CD14-positive monocyte (primary cell): ENCODE measurements around the gene CSRP1. TPM values are rescaled to one million over a fixed set of nuclear protein-coding genes. Genes with fewer than 3 reads are reported as not detected.

Experiments used
- DNase-seq, 3 donors: peaks; one replicate each; pipeline ENCODE4 v3.0.0-alpha.2; 2011 to 2022
- H2AFZ ChIP-seq: 2 replicates; pipeline ENCODE4 v1.6.0; 2012; ENCODE audit warnings: mild to moderate bottlenecking, low read depth, low read length, inconsistent platforms; ENCODE audit not compliant: insufficient read depth, poor library complexity, severe bottlenecking
- H3K27ac ChIP-seq, 2 donors: 1 replicate in 1 of 2; 2 replicates in 1 of 2; pipeline ENCODE4 v1.5.1; 2012 to 2013; ENCODE audit warnings: low read length in 2 of 2, control low read depth in 1 of 2, inconsistent platforms in 1 of 2, low read depth in 1 of 2, mild to moderate bottlenecking in 1 of 2
- H3K27me3 ChIP-seq, 2 donors: one replicate each; pipeline versions ENCODE4 v1.6.0 to v1.6.1; 2011 to 2013; ENCODE audit warnings: low read length in 2 of 2; ENCODE audit not compliant: control insufficient read depth in 2 of 2, insufficient read depth in 2 of 2
- H3K36me3 ChIP-seq, 2 donors: replicated peaks in 1 of 2; 1 replicate in 1 of 2; 2 replicates in 1 of 2; pipeline versions ENCODE4 v1.5.1 to v1.6.1; 2012 to 2013; ENCODE audit warnings: low read length in 2 of 2, control low read depth in 1 of 2, inconsistent platforms in 1 of 2, mild to moderate bottlenecking in 1 of 2; ENCODE audit not compliant: insufficient read depth in 2 of 2, control insufficient read depth in 1 of 2
- H3K4me1 ChIP-seq, 2 donors: 1 replicate in 1 of 2; 2 replicates in 1 of 2; pipeline versions ENCODE4 v1.5.1 to v1.6.1; 2012 to 2013; ENCODE audit warnings: low read length in 2 of 2, control low read depth in 1 of 2, inconsistent platforms in 1 of 2, mild to moderate bottlenecking in 1 of 2, moderate library complexity in 1 of 2; ENCODE audit not compliant: insufficient read depth in 2 of 2, control insufficient read depth in 1 of 2
- H3K4me2 ChIP-seq: replicated peaks from 2 replicates; pipeline ENCODE3; 2012; ENCODE audit warnings: low read length, moderate library complexity, mild to moderate bottlenecking; ENCODE audit not compliant: poor library complexity, severe bottlenecking; ENCODE audit errors: extremely low read depth
- H3K4me3 ChIP-seq, 3 experiments: fragments of 200-600 bp in 1 of 3; sonication (generic) in 1 of 3; replicated peaks in 1 of 3; 1 replicate in 2 of 3; 2 replicates in 1 of 3; pipeline ENCODE4 v1.5.1; 2011 to 2013; ENCODE audit warnings: low read length in 3 of 3, mild to moderate bottlenecking in 3 of 3, control low read depth in 2 of 3, low read depth in 2 of 3, inconsistent platforms in 1 of 3, moderate library complexity in 1 of 3
- H3K79me2 ChIP-seq: 2 replicates; pipeline ENCODE4 v1.6.0; 2012; ENCODE audit warnings: mild to moderate bottlenecking, control low read depth, inconsistent platforms, low read length, moderate library complexity; ENCODE audit not compliant: insufficient read depth
- H3K9ac ChIP-seq: 2 replicates; pipeline ENCODE4 v1.6.0; 2017; ENCODE audit warnings: low read length, mild to moderate bottlenecking; ENCODE audit not compliant: insufficient read depth, poor library complexity, severe bottlenecking
- H3K9me3 ChIP-seq, 2 donors: replicated peaks in 1 of 2; 1 replicate in 1 of 2; 2 replicates in 1 of 2; pipeline versions ENCODE4 v1.5.1 to v1.6.1; 2012 to 2013; ENCODE audit warnings: low read length in 2 of 2, control low read depth in 1 of 2; ENCODE audit not compliant: control insufficient read depth in 1 of 2, insufficient read depth in 1 of 2
- H4K20me1 ChIP-seq: 2 replicates; pipeline ENCODE4 v1.6.0; 2012; ENCODE audit warnings: mild to moderate bottlenecking, low read length, control low read depth, moderate library complexity; ENCODE audit not compliant: insufficient read depth
- H3K27ac Mint-ChIP-seq, 7 donors: one replicate each; pipeline ENCODE4 v1.8.0; 2020; ENCODE audit warnings: mild to moderate bottlenecking in 7 of 7, mixed read lengths in 7 of 7, moderate library complexity in 6 of 7, inconsistent platforms in 2 of 7
- H3K27me3 Mint-ChIP-seq, 3 donors: one replicate each; pipeline ENCODE4 v1.8.0; 2021 to 2022; ENCODE audit warnings: low read depth in 3 of 3, mild to moderate bottlenecking in 3 of 3, mixed read lengths in 3 of 3, moderate library complexity in 3 of 3, inconsistent platforms in 1 of 3
- H3K36me3 Mint-ChIP-seq, 2 donors: one replicate each; pipeline ENCODE4 v1.8.0; 2020; ENCODE audit warnings: mixed read lengths in 2 of 2, inconsistent platforms in 1 of 2, mild to moderate bottlenecking in 1 of 2
- H3K4me1 Mint-ChIP-seq: one replicate; pipeline ENCODE4 v1.8.0; 2020; ENCODE audit warnings: mild to moderate bottlenecking, mixed read lengths
- H3K4me3 Mint-ChIP-seq, 2 donors: one replicate each; pipeline ENCODE4 v1.8.0; 2020; ENCODE audit warnings: mild to moderate bottlenecking in 2 of 2, mixed read lengths in 2 of 2, moderate library complexity in 1 of 2
- H3K9me3 Mint-ChIP-seq, 7 donors: one replicate each; pipeline ENCODE4 v1.8.0; 2020 to 2022; ENCODE audit warnings: mixed read lengths in 7 of 7, mild to moderate bottlenecking in 6 of 7, moderate library complexity in 6 of 7, inconsistent platforms in 2 of 7
- WGBS: methylation state at CpG from one replicate; pipeline ENCODE4 v1.1.5; 2013; ENCODE audit warnings: missing lambda C conversion rate; ENCODE audit not compliant: insufficient coverage; 5-methylcytosine and 5-hydroxymethylcytosine counted together
- intact Hi-C, 2 donors: fragments of 100-400 bp; cut with micrococcal nuclease; formaldehyde crosslinking; loops; one replicate each; pipeline versions ENCODE4 v1.15.0 to v1.15.1; 2023
- polyA plus RNA-seq, 3 donors: library from polyadenylated mRNA; depleted of rRNA in 1 of 3; unstranded in 2 of 3; stranded (reverse) in 1 of 3; fragments of 300-500 nt in 2 of 3; fragments of >200 nt in 1 of 3; fragmentation: Illumina TruSeq in 2 of 3; gene quantifications; 1 replicate in 2 of 3; 2 replicates in 1 of 3; pipeline ENCODE4 v1.2.3, GENCODE V29; 2012 to 2021
- TF ChIP-seq, protein P1 (sequence below): fragments of 200-600 bp; IDR thresholded peaks from one replicate; pipeline ENCODE4 v1.8.0; 2022; ENCODE audit warnings: antibody characterized with exemption, mild to moderate bottlenecking

CSRP1 gene
- polyA plus RNA-seq, 3 donors: 87.4 to 111 (median 98.8) TPM

GRCh38 chr1:201528631-201529252 is 21.8 kb upstream of the CSRP1 start:
- WGBS: 92% methylated on average over 2 of the region's 3 CpGs
- no peaks in the 10 kb centered on the region for H3K4me1 ChIP-seq
- Mint-ChIP-seq H3K27me3 (peaks cover 0 to 6% (median 0%) of the 10 kb centered on the region in 3 donors), H3K9me3 (peaks cover 0 to 5% (median 0%) of the 10 kb centered on the region in 7 donors), H3K4me1 (peaks cover 8% of the 10 kb centered on the region), H3K36me3 (peaks cover 19% of the 10 kb centered on the region in 2 donors), H3K4me3 (no peak overlapping the region), H3K27ac (no peak overlapping the region)
- TF ChIP-seq, protein P1, sequence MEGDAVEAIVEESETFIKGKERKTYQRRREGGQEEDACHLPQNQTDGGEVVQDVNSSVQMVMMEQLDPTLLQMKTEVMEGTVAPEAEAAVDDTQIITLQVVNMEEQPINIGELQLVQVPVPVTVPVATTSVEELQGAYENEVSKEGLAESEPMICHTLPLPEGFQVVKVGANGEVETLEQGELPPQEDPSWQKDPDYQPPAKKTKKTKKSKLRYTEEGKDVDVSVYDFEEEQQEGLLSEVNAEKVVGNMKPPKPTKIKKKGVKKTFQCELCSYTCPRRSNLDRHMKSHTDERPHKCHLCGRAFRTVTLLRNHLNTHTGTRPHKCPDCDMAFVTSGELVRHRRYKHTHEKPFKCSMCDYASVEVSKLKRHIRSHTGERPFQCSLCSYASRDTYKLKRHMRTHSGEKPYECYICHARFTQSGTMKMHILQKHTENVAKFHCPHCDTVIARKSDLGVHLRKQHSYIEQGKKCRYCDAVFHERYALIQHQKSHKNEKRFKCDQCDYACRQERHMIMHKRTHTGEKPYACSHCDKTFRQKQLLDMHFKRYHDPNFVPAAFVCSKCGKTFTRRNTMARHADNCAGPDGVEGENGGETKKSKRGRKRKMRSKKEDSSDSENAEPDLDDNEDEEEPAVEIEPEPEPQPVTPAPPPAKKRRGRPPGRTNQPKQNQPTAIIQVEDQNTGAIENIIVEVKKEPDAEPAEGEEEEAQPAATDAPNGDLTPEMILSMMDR: no peak
- no peak overlapping the region for H3K9ac ChIP-seq
- no peaks in the 10 kb centered on the region for H3K79me2 ChIP-seq
- no peak overlapping the region for H3K4me3 ChIP-seq
- peaks cover 0 to 2% of the 10 kb centered on the region in 2 donors for H3K9me3 ChIP-seq
- DNase-seq: no peak
- intact Hi-C loops: no loop called here
- H4K20me1 ChIP-seq: no peaks in the 10 kb centered on the region
- no peak overlapping the region for H2AFZ ChIP-seq
- no peaks in the 10 kb centered on the region for H3K27me3 ChIP-seq
- no peak overlapping the region for H3K4me2 ChIP-seq
- no peak overlapping the region for H3K27ac ChIP-seq
- no peaks in the 10 kb centered on the region for H3K36me3 ChIP-seq

GRCh38 chr1:201527879-201528278 is 21.0 kb upstream of the CSRP1 start:
- Mint-ChIP-seq H3K27ac (no peak overlapping the region), H3K4me3 (no peak overlapping the region), H3K9me3 (peaks cover 0 to 5% (median 2%) of the 10 kb centered on the region in 7 donors), H3K36me3 (peaks cover 20 to 21% of the 10 kb centered on the region in 2 donors), H3K4me1 (peaks cover 8% of the 10 kb centered on the region), H3K27me3 (peaks cover 0 to 6% (median 0%) of the 10 kb centered on the region in 3 donors)
- Histone ChIP-seq H2AFZ (no peak overlapping the region), H4K20me1 (no peaks in the 10 kb centered on the region), H3K27me3 (no peaks in the 10 kb centered on the region), H3K9me3 (peaks cover 0 to 6% of the 10 kb centered on the region in 2 donors), H3K4me1 (no peaks in the 10 kb centered on the region), H3K79me2 (no peaks in the 10 kb centered on the region), H3K4me3 (no peak overlapping the region), H3K9ac (no peak overlapping the region), H3K4me2 (no peak overlapping the region), H3K27ac (no peak overlapping the region), H3K36me3 (no peaks in the 10 kb centered on the region)
- intact Hi-C loops: no loop called here
- DNase-seq: no peak
- WGBS: no CpG with 5 or more reads among the region's 5 CpGs
- TF ChIP-seq, protein P1: no peak
